Testis (tissue), 3 donors: ENCODE measurements around the gene DCN. TPM values are rescaled to one million over a fixed set of nuclear protein-coding genes. Genes with fewer than 3 reads are reported as not detected.

Experiments
- DNase-seq: peaks from one replicate; pipeline ENCODE4 v3.0.0-alpha.2; 2019
- H3K27ac ChIP-seq, 2 donors: fragments of 200-600 bp; sonication (generic); one replicate each; pipeline ENCODE4 v1.5.1; 2019
- H3K27me3 ChIP-seq: fragments of 200-600 bp; sonication (generic); one replicate; pipeline ENCODE4 v1.5.1; 2019
- H3K36me3 ChIP-seq: fragments of 200-600 bp; sonication (generic); one replicate; pipeline ENCODE4 v1.5.1; 2017; ENCODE audit warnings: low read depth; ENCODE audit errors: missing control alignments
- H3K4me1 ChIP-seq: fragments of 200-600 bp; sonication (generic); one replicate; pipeline ENCODE4 v1.5.1; 2019
- H3K4me3 ChIP-seq, 2 donors: fragments of 200-600 bp; sonication (generic); one replicate each; pipeline ENCODE4 v1.5.1; 2017 to 2019
- H3K9me3 ChIP-seq: fragments of 200-600 bp; sonication (generic); one replicate; pipeline ENCODE4 v1.5.1; 2017
- POLR2A ChIP-seq: fragments of 450-650 bp; IDR thresholded peaks from one replicate; pipeline ENCODE4 v1.6.1; 2017; ENCODE audit warnings: antibody characterized with exemption, mild to moderate bottlenecking, moderate library complexity
- WGBS, 2 donors: methylation state at CpG; one replicate each; pipeline ENCODE4 v1.1.5; 2018; 5-methylcytosine and 5-hydroxymethylcytosine counted together
- intact Hi-C: fragments of 100-400 bp; cut with DNase I; formaldehyde crosslinking; loops from one replicate; pipeline ENCODE4 v1.15.1; 2023; ENCODE audit warnings: low total_unique reads
- polyA plus RNA-seq: library from polyadenylated mRNA; stranded (reverse); fragments of 350-450 nt; fragmentation: Illumina TruSeq; extraction: RNeasy Lipid Tissue Mini Kit (QIAGEN cat#74804); gene quantifications from one replicate; pipeline ENCODE4 v1.2.3, GENCODE V29; 2014; ENCODE audit warnings: low read depth, low replicate concordance; ENCODE audit not compliant: insufficient read depth
- total RNA-seq, 2 donors: library from RNA; depleted of rRNA; stranded (reverse); fragments of >200 nt; gene quantifications; one replicate each; pipeline ENCODE4 v1.2.3, GENCODE V29; 2016
- TF ChIP-seq, protein P1 (sequence below), 3 experiments: fragments of 450-650 bp in 2 of 3; fragments of 200-600 bp in 1 of 3; sonication (generic) in 1 of 3; IDR thresholded peaks; one replicate each; pipeline ENCODE4 v1.5.1; 2016 to 2019; ENCODE audit warnings: antibody characterized with exemption in 3 of 3, mild to moderate bottlenecking in 2 of 3, moderate library complexity in 1 of 3

The DCN gene
- total and polyA plus RNA-seq, 3 donors from 2014 or later = 144 to 1,453 (median 329) TPM

DNA sequence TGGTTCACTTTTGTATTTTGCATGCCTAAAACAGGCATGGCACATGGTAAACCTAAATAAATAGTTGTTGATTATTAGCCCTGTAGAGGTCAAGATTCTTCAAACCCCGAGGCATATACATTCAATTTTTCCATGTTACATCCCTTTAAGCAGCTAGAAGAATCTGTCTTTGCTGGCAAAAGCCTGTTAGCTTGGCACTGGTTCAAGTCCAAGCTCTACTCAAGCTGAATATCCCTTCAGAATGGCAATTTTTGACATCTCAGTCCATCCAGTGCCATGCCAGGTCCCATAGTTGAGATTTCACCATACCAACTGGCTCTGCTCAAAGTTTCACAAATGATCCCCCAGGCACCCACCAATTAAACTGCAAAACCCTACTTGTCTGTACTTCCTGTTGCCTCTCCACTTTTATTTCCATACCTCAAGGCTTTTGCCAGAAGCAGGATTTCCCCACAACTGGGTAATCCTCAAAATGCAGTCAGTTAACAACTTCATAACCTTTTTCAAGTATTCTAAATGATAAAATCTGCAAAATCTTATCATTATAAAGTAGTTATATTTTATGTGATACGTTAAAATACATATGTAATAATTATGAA lies 9.0 kb upstream of the DCN start:
- no peak overlapping the region for H3K27ac ChIP-seq
- TF ChIP-seq, protein P1, sequence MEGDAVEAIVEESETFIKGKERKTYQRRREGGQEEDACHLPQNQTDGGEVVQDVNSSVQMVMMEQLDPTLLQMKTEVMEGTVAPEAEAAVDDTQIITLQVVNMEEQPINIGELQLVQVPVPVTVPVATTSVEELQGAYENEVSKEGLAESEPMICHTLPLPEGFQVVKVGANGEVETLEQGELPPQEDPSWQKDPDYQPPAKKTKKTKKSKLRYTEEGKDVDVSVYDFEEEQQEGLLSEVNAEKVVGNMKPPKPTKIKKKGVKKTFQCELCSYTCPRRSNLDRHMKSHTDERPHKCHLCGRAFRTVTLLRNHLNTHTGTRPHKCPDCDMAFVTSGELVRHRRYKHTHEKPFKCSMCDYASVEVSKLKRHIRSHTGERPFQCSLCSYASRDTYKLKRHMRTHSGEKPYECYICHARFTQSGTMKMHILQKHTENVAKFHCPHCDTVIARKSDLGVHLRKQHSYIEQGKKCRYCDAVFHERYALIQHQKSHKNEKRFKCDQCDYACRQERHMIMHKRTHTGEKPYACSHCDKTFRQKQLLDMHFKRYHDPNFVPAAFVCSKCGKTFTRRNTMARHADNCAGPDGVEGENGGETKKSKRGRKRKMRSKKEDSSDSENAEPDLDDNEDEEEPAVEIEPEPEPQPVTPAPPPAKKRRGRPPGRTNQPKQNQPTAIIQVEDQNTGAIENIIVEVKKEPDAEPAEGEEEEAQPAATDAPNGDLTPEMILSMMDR (IDR thresholded peaks at IDR 0.05) = no peak
- TF ChIP-seq POLR2A = no peak
- no peak for DNase-seq
- no peak overlapping the region for H3K4me3 ChIP-seq
- no peaks in the 10 kb centered on the region for H3K27me3 ChIP-seq
- no peaks in the 10 kb centered on the region for H3K36me3 ChIP-seq
- no peaks in the 10 kb centered on the region for H3K4me1 ChIP-seq
- intact Hi-C loops = no loop called here
- 61 to 65% methylated on average over 2 of the region's 2 CpGs for WGBS, 2 donors
- no peaks in the 10 kb centered on the region for H3K9me3 ChIP-seq

DNA sequence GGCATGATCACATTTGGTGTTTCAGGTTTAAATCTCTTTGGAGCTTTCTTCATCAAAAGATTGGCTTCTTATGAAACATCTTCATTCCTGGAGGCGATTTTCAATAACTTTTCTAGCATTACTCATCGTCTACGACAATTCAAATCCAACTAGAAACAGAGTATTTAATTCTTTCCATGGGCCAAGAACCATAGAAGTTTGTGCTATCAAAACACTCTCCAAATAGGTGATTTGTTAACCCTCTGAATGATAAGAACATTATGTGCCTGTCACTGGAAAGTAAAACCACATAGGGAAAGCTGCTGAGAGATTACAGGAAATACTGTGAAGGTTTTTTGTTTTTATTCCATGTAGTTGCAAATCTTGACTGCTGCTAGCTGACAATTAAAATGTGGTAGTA lies 6.9 kb upstream of the DCN start:
- intact Hi-C loops = loop anchor here (10.0 kb wide), 2 partner anchors 55 to 135 kb away; no protein-coding TSS in a partner anchor
- Histone ChIP-seq H3K4me1 (no peaks in the 10 kb centered on the region), H3K36me3 (no peaks in the 10 kb centered on the region), H3K27me3 (no peaks in the 10 kb centered on the region), H3K4me3 (no peak overlapping the region), H3K27ac (no peak overlapping the region), H3K9me3 (no peaks in the 10 kb centered on the region)
- WGBS, 2 donors = 27 to 34% methylated on average over 3 of the region's 3 CpGs
- TF ChIP-seq, protein P1 (IDR thresholded peaks at IDR 0.05) = no peak
- no peak for DNase-seq

DNA sequence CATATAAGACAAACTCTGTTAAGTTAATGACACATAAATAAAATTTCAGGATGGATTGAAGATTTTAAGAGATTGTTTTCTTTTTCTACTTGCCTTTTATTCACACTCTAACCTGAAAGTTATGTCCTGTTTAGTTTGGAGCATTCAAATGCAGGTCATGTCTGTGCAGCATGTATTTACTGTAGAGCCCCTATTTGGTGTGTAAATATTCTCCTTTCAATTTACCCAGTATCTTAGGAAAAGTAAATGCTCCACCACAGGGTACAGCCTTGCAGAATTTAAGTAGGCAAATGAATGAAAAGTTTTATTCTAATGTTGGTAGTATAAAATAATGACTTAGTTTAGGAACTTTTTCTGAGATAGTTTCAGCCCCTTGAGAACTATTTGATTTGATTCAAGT lies 6.2 kb upstream of the DCN start:
- Histone ChIP-seq H3K4me3 (no peak overlapping the region), H3K4me1 (no peaks in the 10 kb centered on the region), H3K27me3 (no peaks in the 10 kb centered on the region), H3K36me3 (no peaks in the 10 kb centered on the region), H3K9me3 (no peaks in the 10 kb centered on the region), H3K27ac (no peak overlapping the region)
- TF ChIP-seq, protein P1 (IDR thresholded peaks at IDR 0.05) = no peak
- TF ChIP-seq POLR2A = no peak
- intact Hi-C loops = loop anchor here (10.0 kb wide), 2 partner anchors 56 to 136 kb away; no protein-coding TSS in a partner anchor
- no peak for DNase-seq

DNA sequence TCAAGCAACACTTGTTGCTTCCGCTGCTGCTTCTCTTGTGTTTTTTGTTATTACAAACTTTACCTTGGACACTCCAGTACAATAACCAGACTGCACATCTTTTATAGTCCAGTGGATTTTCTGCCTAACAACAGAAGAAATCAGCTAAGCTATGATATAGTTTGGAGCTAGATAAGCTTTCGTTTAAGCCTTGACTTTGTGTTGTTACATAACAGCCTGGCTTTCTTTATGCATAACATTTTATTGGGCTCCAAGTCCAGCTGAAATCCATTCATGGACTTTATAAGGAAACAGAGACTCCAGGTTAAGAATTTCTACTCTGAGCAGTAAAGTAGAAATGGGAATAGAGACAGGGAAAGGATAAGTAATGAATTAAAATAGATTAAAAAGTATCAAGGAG lies 3.5 kb upstream of the DCN start:
- 69 to 70% methylated on average over 2 of the region's 2 CpGs for whole genome bisulfite sequencing, 2 donors
- DNase-seq = no peak
- Histone ChIP-seq H3K4me3 (no peak overlapping the region), H3K4me1 (no peaks in the 10 kb centered on the region), H3K9me3 (no peaks in the 10 kb centered on the region), H3K27ac (no peak overlapping the region), H3K36me3 (no peaks in the 10 kb centered on the region), H3K27me3 (no peaks in the 10 kb centered on the region)
- intact Hi-C loops = loop anchor here (10.0 kb wide), 2 partner anchors 59 to 139 kb away; no protein-coding TSS in a partner anchor
- TF ChIP-seq POLR2A = no peak
- TF ChIP-seq, protein P1 (IDR thresholded peaks at IDR 0.05) = no peak

DNA sequence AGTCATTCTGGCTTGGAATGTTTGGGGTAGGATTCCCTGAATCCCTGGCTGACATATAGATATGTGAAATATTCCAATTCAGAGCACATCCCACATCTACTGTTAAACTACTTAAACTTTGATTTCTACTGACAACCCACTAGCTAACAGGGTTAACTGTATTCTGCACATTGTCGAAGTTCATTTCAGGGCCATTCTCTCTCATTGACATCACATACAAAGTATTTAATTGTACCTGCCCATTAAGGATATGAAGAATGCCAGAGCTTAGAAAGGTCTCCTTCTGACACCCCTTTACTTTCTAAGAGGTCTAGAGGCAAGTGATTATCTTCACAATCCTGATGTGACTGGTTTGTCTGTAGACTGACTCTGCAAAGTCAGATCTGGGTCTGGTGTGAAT lies 2.8 kb upstream of the DCN start:
- no peak for DNase-seq
- H3K27me3 ChIP-seq = no peaks in the 10 kb centered on the region
- H3K9me3 ChIP-seq = no peaks in the 10 kb centered on the region
- H3K4me1 ChIP-seq = no peaks in the 10 kb centered on the region
- WGBS, 2 donors = 58 to 94% methylated on average over 1 of the region's 1 CpG
- intact Hi-C loops = loop anchor here (10.0 kb wide), 2 partner anchors 59 to 139 kb away; no protein-coding TSS in a partner anchor
- H3K36me3 ChIP-seq = no peaks in the 10 kb centered on the region
- no peak overlapping the region for H3K27ac ChIP-seq
- H3K4me3 ChIP-seq = no peak overlapping the region
- TF ChIP-seq, protein P1 (IDR thresholded peaks at IDR 0.05) = no peak
- TF ChIP-seq POLR2A = no peak
